Measurements from ENCODE around the gene TMCO4.

DNA sequence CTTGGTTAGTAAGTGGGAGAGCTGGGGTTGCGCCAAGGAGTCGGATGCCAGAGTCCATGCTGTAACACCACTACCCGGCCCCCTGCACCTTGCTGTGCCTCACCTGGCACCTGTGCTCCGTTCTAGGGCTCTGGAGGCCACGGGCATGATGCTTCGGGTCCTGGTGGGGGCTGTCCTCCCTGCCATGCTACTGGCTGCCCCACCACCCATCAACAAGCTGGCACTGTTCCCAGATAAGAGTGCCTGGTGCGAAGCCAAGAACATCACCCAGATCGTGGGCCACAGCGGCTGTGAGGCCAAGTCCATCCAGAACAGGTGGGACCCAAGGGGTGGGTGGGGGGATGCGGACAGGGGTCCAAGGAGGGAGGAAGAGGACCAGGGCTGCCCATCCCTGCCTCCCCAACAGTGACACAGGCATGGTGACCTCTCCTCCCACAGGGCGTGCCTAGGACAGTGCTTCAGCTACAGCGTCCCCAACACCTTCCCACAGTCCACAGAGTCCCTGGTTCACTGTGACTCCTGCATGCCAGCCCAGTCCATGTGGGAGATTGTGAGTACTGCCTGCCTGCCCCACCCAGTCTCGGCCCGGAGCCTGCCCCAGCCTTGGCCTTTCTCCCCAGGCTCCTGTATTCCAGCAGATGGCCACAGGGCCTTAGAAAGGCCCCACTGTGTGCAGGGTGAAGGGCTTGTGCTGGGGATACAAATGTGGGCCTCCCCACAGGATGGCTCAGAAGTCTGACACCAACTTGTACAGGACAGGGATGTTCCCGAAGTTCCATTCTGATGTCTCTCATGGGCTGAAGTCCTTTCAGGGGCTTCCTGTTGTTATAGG, 144.6 kb downstream of the TMCO4 start:
- no peak for TF ChIP-seq CTCF (IDR thresholded peaks at IDR 0.05)
- no peak for TF ChIP-seq MAX (CRISPR knock-in tag; IDR thresholded peaks at IDR 0.05)
- TF ChIP-seq FOXJ3 (CRISPR knock-in tag; IDR thresholded peaks at IDR 0.05; ENCODE audit: borderline replicate concordance): no peak
